Measurements from ENCODE around the gene TMEM256. TPM values are rescaled to one million over a fixed set of nuclear protein-coding genes. Genes with fewer than 3 reads are reported as not detected.
A peak's percentile ranks its signal among the peaks of the same experiment; 100 is the strongest.

Gene TMEM256
- total and polyA plus RNA-seq, 7 experiments from 2014 or later: 31.5 to 64.9 (median 48.2) TPM

DNA sequence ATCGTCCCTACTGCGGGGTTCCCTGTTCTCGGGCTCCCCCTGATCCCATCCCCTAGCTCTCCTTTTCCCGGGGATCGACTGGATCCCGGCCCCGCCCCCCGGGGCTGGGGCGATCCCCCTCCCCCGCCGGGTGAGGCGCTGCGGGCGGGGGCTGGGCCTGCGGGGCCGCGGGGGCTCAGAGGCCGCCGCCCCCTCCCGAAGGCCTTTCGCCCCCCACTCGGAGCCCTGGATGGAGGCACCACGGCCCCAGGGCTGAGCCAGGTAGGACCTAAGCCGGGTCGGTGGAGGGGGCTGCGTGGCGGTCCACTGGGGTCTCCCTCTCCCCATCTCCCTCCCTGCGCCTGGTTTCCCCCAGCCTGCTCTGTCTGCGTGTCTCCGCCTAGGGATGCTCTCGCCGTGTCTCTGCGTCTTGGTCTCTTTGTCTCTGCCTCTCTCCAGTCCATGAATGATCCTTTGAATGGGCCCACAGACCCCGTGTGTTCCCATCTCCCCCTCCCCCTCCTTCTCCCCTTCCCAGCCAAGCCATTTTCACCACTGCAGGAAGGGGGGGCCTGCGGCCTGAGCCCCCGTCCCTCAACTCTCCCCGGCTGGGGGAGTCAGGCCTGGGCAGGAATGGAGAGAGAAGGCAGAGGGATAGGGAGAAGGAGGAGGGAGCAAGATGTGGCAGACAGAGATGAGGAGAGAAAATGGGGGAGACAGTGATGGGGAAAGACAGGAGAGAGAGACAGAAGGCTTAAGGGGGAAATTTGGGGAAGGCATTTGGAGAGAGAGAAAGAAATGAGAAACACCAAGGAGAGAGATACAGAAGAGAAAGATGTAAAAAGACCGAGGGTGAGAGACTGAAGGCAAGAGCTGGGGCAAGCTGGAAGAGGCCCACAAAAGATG is 1.7 kb upstream of the TMEM256 start:
- POLR2A ChIA-PET: interaction anchor here (0.7 to 3.7 kb wide), 4 partner anchors 11 to 178 kb away, joined by 3 to 38 read pairs (median 6); partner anchors contain the start of genes MPDU1 and PLSCR3
- peak overlapping the region; percentile 61 to 97 (median 86) for H3K4me3 Mint-ChIP-seq
- no peaks in the 10 kb centered on the region for H3K9me3 ChIP-seq (ENCODE audit: control insufficient read depth in 2 of 3, low read length in 3 of 3)
- peaks cover 9 to 10% of the 10 kb centered on the region in 2 donors for H3K4me1 ChIP-seq (ENCODE audit: control insufficient read depth in 2 of 2, insufficient read depth in 2 of 2, low read length in 2 of 2)
- H3K27ac ChIP-seq (ENCODE audit: low read depth, low read length): peak overlapping the region; percentile 78
- H3K36me3 Mint-ChIP-seq: no peaks in the 10 kb centered on the region
- H3K4me3 ChIP-seq (ENCODE audit: low read length): peak overlapping the region; percentile 95
- peaks cover 0 to 3% (median 0%) of the 10 kb centered on the region in 3 experiments for H3K36me3 ChIP-seq (ENCODE audit: control insufficient read depth in 2 of 3, insufficient read depth in 3 of 3, low read length in 3 of 3)
- DNase-seq (peak in 1 of 9 donors; percentile 30), ATAC-seq (no peak)
- peaks cover 16 to 28% (median 21%) of the 10 kb centered on the region in 7 donors for H3K4me1 Mint-ChIP-seq
- CTCF ChIA-PET: interaction anchor here (0.6 kb wide), 1 partner anchor 337 kb away, joined by 4 read pairs; no protein-coding TSS in a partner anchor
- peaks cover 0 to 31% (median 0%) of the 10 kb centered on the region in 5 donors for H3K27me3 Mint-ChIP-seq
- peak overlapping the region; percentile 49 to 87 (median 75) for H3K27ac Mint-ChIP-seq
- no peaks in the 10 kb centered on the region for H3K27me3 ChIP-seq (ENCODE audit: control insufficient read depth in 2 of 2, insufficient read depth in 2 of 2, low read length in 2 of 2)
- intact Hi-C loops (cut with micrococcal nuclease): loop anchor here (2.0 kb wide), 2 partner anchors 91 to 281 kb away; partner anchors contain the start of genes GPS2 (in 1 of the 2) and TP53 (in 1 of the 2)
- H3K9me3 Mint-ChIP-seq: peaks cover 0 to 1% (median 0%) of the 10 kb centered on the region in 11 donors

DNA sequence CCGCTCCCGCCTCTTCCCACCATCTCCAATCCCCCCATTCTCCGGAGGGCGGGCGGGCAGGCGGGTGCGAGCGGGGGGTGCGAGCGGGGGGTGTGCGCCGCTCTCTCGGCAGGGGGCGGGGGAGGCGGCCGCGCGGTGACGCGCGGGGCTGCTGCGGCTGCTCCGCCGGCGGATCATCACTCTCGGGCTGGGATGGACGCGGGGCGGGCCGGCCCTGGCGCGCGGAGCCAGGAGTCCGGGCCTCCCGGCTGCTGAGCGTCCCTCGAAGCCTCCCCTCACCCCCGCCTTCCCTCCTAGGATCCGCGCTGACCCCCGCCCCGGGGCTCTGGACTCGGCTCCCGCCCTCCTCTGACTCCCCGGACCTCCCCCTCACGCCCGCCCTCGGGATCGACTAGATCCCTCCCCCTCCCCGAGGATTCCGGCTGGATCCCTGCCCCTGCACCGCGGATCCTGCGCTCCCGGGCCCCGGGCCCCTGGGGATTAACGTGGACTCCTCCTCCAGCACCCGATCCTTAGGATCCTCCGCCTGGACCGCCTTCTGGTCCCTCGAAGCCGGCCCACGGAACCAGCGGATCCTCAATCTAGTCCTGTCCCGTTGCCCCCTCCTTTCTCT is 946 bp upstream of the TMEM256 start:
- peaks cover 15 to 28% (median 21%) of the 10 kb centered on the region in 7 donors for H3K4me1 Mint-ChIP-seq
- H3K4me3 Mint-ChIP-seq: peak overlapping the region; percentile 87 to 98 (median 96)
- CTCF ChIA-PET: interaction anchor here (0.7 to 1.1 kb wide), 3 partner anchors 19 to 185 kb away, joined by 3 read pairs; no protein-coding TSS in a partner anchor
- POLR2A ChIA-PET: interaction anchor here (0.7 to 3.7 kb wide), 14 partner anchors 9 to 282 kb away, joined by 3 to 38 read pairs (median 6); partner anchors contain the start of genes MPDU1, NEURL4, PLSCR3 and POLR2A
- peaks cover 0 to 28% (median 0%) of the 10 kb centered on the region in 5 donors for H3K27me3 Mint-ChIP-seq
- ATAC-seq (peak; percentile 61), DNase-seq (peak in 2 of 9 donors; percentile 22 to 78)
- H3K4me1 ChIP-seq (ENCODE audit: control insufficient read depth in 2 of 2, insufficient read depth in 2 of 2, low read length in 2 of 2): peaks cover 9 to 10% of the 10 kb centered on the region in 2 donors
- H3K36me3 ChIP-seq (ENCODE audit: control insufficient read depth in 2 of 3, insufficient read depth in 3 of 3, low read length in 3 of 3): peaks cover 0 to 3% (median 0%) of the 10 kb centered on the region in 3 experiments
- H3K27ac Mint-ChIP-seq: peak overlapping the region; percentile 91 to 100 (median 96)
- H3K9me3 ChIP-seq (ENCODE audit: control insufficient read depth in 2 of 3, low read length in 3 of 3): no peaks in the 10 kb centered on the region
- no peaks in the 10 kb centered on the region for H3K27me3 ChIP-seq (ENCODE audit: control insufficient read depth in 2 of 2, insufficient read depth in 2 of 2, low read length in 2 of 2)
- intact Hi-C loops (cut with micrococcal nuclease): loop anchor here (1.0 to 5.0 kb wide), 18 partner anchors 11 to 282 kb away; partner anchors contain the start of genes EIF5A (in 2 of the 2), PLSCR3 (in 2 of the 2), POLR2A (in 2 of the 2) and TMEM102 (in 2 of the 2)
- peak overlapping the region; percentile 95 for H3K4me3 ChIP-seq (ENCODE audit: low read length)
- peak overlapping the region; percentile 78 for H3K27ac ChIP-seq (ENCODE audit: low read depth, low read length)
- H3K9me3 Mint-ChIP-seq: peaks cover 0 to 1% (median 0%) of the 10 kb centered on the region in 11 donors
- no peaks in the 10 kb centered on the region for H3K36me3 Mint-ChIP-seq

DNA sequence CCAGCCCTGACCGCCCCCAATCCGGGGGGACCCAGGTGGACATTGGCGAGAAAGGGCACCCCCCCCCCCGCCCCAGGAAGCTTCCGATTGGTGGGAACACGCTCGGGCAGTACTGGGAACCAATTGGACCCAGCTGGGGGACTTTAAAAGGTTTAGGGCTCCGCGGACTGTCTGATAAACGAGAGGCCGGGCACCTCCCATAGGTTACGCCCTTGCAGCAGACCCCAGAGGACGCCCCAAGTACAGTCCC is 245 bp downstream of the TMEM256 start:
- peak overlapping the region; percentile 87 to 98 (median 96) for H3K4me3 Mint-ChIP-seq
- no peaks in the 10 kb centered on the region for H3K27me3 ChIP-seq (ENCODE audit: control insufficient read depth in 2 of 2, insufficient read depth in 2 of 2, low read length in 2 of 2)
- ChIA-PET POLR2A (interaction anchor here (0.6 to 3.7 kb wide), 18 partner anchors 10 to 368 kb away, joined by 3 to 38 read pairs (median 5); partner anchors contain the start of genes ATP1B2, MPDU1, NEURL4 and PLSCR3), CTCF (interaction anchor here (0.6 to 1.1 kb wide), 5 partner anchors 18 to 157 kb away, joined by 3 to 4 read pairs (median 3); no protein-coding TSS in a partner anchor)
- no peaks in the 10 kb centered on the region for H3K9me3 ChIP-seq (ENCODE audit: control insufficient read depth in 2 of 3, low read length in 3 of 3)
- H3K9me3 Mint-ChIP-seq: peaks cover 0 to 1% (median 0%) of the 10 kb centered on the region in 11 donors
- DNase-seq (no peak), ATAC-seq (peak; percentile 6)
- peaks cover 0 to 20% (median 0%) of the 10 kb centered on the region in 5 donors for H3K27me3 Mint-ChIP-seq
- peak overlapping the region; percentile 78 for H3K27ac ChIP-seq (ENCODE audit: low read depth, low read length)
- H3K36me3 Mint-ChIP-seq: peaks cover 0 to 4% (median 0%) of the 10 kb centered on the region in 5 donors
- intact Hi-C loops (cut with micrococcal nuclease): loop anchor here (5.0 kb wide), 3 partner anchors 96 to 169 kb away; partner anchors contain the start of genes CTDNEP1 (in 1 of the 2), EIF5A (in 1 of the 2) and ELP5 (in 1 of the 2)
- peak overlapping the region; percentile 95 for H3K4me3 ChIP-seq (ENCODE audit: low read length)
- H3K27ac Mint-ChIP-seq: peak overlapping the region; percentile 91 to 100 (median 96)
- H3K36me3 ChIP-seq (ENCODE audit: control insufficient read depth in 2 of 3, insufficient read depth in 3 of 3, low read length in 3 of 3): peaks cover 0 to 3% (median 0%) of the 10 kb centered on the region in 3 experiments
- H3K4me1 ChIP-seq (ENCODE audit: control insufficient read depth in 2 of 2, insufficient read depth in 2 of 2, low read length in 2 of 2): peaks cover 8 to 10% of the 10 kb centered on the region in 2 donors
- H3K4me1 Mint-ChIP-seq: peaks cover 7 to 23% (median 20%) of the 10 kb centered on the region in 7 donors

DNA sequence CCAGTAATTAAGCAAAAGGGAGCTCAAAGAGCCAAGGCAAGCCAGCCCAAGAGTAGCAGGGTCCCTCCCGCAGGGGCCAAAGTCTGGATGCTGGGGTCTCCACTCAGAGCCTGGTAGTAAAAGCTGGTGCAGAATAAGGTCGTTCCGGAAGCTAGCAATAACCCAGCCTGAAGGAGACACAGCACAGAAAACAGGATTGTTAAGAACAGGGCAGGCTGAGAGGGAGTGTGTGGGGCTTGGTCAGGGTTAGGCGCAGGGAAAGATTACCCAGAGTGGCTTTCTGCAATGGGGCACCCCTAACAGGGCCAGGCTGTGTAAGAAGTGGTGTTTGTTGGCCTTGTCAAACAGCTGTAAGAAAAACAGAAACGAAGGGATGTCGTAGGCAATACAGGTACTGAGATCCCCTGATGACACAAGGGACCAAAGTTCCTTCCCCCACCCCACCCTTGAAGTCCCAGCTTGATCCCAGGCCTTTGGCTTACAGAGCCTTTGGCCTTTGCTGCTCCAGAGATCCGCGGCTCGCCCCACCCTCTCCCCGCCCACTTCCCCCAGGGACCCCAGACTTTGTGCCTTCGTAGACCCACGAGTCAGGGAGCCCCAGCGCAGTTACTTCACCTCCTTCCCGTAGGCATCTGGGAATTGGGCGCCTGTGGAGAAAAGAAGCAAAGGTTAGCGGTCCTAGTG is 712 bp downstream of the TMEM256 start:
- H3K27me3 ChIP-seq (ENCODE audit: control insufficient read depth in 2 of 2, insufficient read depth in 2 of 2, low read length in 2 of 2): no peaks in the 10 kb centered on the region
- POLR2A ChIA-PET: interaction anchor here (0.6 to 3.7 kb wide), 14 partner anchors 10 to 367 kb away, joined by 3 to 38 read pairs (median 6); partner anchors contain the start of genes ATP1B2, NEURL4, PLSCR3 and POLR2A
- peak overlapping the region; percentile 78 for H3K27ac ChIP-seq (ENCODE audit: low read depth, low read length)
- intact Hi-C loops (cut with micrococcal nuclease): loop anchor here (5.0 kb wide), 3 partner anchors 96 to 169 kb away; partner anchors contain the start of genes CTDNEP1 (in 1 of the 2), EIF5A (in 1 of the 2) and ELP5 (in 1 of the 2)
- peaks cover 0 to 3% (median 0%) of the 10 kb centered on the region in 3 experiments for H3K36me3 ChIP-seq (ENCODE audit: control insufficient read depth in 2 of 3, insufficient read depth in 3 of 3, low read length in 3 of 3)
- H3K4me1 ChIP-seq (ENCODE audit: control insufficient read depth in 2 of 2, insufficient read depth in 2 of 2, low read length in 2 of 2): peaks cover 6 to 10% of the 10 kb centered on the region in 2 donors
- Mint-ChIP-seq H3K27ac (peak overlapping the region; percentile 91 to 100 (median 95)), H3K27me3 (peaks cover 0 to 20% (median 0%) of the 10 kb centered on the region in 5 donors), H3K4me1 (peaks cover 7 to 23% (median 20%) of the 10 kb centered on the region in 7 donors), H3K36me3 (peaks cover 0 to 4% (median 0%) of the 10 kb centered on the region in 5 donors), H3K9me3 (peaks cover 0 to 1% (median 0%) of the 10 kb centered on the region in 11 donors), H3K4me3 (peak overlapping the region; percentile 87 to 98 (median 96))
- ATAC-seq: no peak
- H3K4me3 ChIP-seq (ENCODE audit: low read length): peak overlapping the region; percentile 95
- H3K9me3 ChIP-seq (ENCODE audit: control insufficient read depth in 2 of 3, low read length in 3 of 3): no peaks in the 10 kb centered on the region
- CTCF ChIA-PET: interaction anchor here (0.9 to 1.1 kb wide), 3 partner anchors 19 to 158 kb away, joined by 3 to 4 read pairs (median 3); no protein-coding TSS in a partner anchor
- DNase-seq: peak in 1 of 9 donors; percentile 45

DNA sequence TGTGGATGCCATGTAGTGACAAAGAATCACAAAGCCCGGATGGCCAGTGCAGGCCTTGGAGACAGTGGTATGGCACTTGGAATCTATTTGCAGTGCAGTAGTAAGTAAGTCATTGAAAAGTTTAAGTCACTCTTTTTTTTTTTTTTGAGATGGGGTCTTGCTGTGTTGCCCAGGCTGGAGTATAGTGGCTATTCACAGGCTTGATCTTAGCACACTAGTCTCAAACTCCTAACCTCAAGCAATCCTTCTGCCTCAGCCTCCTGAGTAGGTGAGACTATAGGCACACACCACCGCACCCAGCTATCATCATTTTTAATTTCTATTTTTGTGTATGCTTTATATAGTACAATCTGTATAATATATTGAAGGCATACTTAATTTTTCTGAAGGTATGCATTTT is 5.3 kb downstream of the TMEM256 start:
- no peak overlapping the region for H3K27ac ChIP-seq (ENCODE audit: low read depth, low read length)
- H3K9me3 Mint-ChIP-seq: no peaks in the 10 kb centered on the region
- DNase-seq (no peak), ATAC-seq (no peak)
- no peaks in the 10 kb centered on the region for H3K27me3 ChIP-seq (ENCODE audit: control insufficient read depth in 2 of 2, insufficient read depth in 2 of 2, low read length in 2 of 2)
- H3K27ac Mint-ChIP-seq: peak overlapping the region in 2 of 9 donors; percentile 17 to 49
- no peaks in the 10 kb centered on the region for H3K36me3 ChIP-seq (ENCODE audit: control insufficient read depth in 2 of 3, insufficient read depth in 3 of 3, low read length in 3 of 3)
- POLR2A ChIA-PET: interaction anchor here (0.6 to 2.1 kb wide), 5 partner anchors 12 to 87 kb away, joined by 3 to 7 read pairs (median 3); no protein-coding TSS in a partner anchor
- no peak overlapping the region for H3K4me3 Mint-ChIP-seq
- peaks cover 0 to 4% (median 0%) of the 10 kb centered on the region in 5 donors for H3K36me3 Mint-ChIP-seq
- H3K4me1 ChIP-seq (ENCODE audit: control insufficient read depth in 2 of 2, insufficient read depth in 2 of 2, low read length in 2 of 2): peaks cover 6% of the 10 kb centered on the region in 2 donors
- CTCF ChIA-PET: interaction anchor here (0.7 to 1.7 kb wide), 2 partner anchors 16 to 37 kb away, joined by 5 read pairs; partner anchors contain the start of gene TMEM102
- H3K27me3 Mint-ChIP-seq: no peaks in the 10 kb centered on the region
- no peak overlapping the region for H3K4me3 ChIP-seq (ENCODE audit: low read length)
- H3K9me3 ChIP-seq (ENCODE audit: control insufficient read depth in 2 of 3, low read length in 3 of 3): no peaks in the 10 kb centered on the region
- intact Hi-C loops (cut with micrococcal nuclease): no loop called here
- peaks cover 5 to 23% (median 16%) of the 10 kb centered on the region in 7 donors for H3K4me1 Mint-ChIP-seq

All from naive thymus-derived CD4-positive, alpha-beta T cell (primary cell).